GM18505 (cell line): ENCODE measurements around the gene NDEL1.
"Not testable (repeated sequence)": the region's sequence is repeated elsewhere in the genome, so short reads cannot be mapped to it uniquely, and the experiment has no call there.

Source experiments
- ATAC-seq: cut with Tn5 transposase; IDR thresholded peaks from one replicate; pipeline ENCODE4 v1.9.1; 2021; ENCODE audit not compliant: unreplicated experiment
- POLR2A ChIP-seq: IDR thresholded peaks from 4 replicates; pipeline ENCODE4 v1.6.1; 2011; ENCODE audit warnings: borderline replicate concordance; ENCODE audit not compliant: insufficient read depth, insufficient read length; ENCODE audit errors: extremely low read depth

Gene NDEL1, protein sequence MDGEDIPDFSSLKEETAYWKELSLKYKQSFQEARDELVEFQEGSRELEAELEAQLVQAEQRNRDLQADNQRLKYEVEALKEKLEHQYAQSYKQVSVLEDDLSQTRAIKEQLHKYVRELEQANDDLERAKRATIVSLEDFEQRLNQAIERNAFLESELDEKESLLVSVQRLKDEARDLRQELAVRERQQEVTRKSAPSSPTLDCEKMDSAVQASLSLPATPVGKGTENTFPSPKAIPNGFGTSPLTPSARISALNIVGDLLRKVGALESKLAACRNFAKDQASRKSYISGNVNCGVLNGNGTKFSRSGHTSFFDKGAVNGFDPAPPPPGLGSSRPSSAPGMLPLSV

DNA sequence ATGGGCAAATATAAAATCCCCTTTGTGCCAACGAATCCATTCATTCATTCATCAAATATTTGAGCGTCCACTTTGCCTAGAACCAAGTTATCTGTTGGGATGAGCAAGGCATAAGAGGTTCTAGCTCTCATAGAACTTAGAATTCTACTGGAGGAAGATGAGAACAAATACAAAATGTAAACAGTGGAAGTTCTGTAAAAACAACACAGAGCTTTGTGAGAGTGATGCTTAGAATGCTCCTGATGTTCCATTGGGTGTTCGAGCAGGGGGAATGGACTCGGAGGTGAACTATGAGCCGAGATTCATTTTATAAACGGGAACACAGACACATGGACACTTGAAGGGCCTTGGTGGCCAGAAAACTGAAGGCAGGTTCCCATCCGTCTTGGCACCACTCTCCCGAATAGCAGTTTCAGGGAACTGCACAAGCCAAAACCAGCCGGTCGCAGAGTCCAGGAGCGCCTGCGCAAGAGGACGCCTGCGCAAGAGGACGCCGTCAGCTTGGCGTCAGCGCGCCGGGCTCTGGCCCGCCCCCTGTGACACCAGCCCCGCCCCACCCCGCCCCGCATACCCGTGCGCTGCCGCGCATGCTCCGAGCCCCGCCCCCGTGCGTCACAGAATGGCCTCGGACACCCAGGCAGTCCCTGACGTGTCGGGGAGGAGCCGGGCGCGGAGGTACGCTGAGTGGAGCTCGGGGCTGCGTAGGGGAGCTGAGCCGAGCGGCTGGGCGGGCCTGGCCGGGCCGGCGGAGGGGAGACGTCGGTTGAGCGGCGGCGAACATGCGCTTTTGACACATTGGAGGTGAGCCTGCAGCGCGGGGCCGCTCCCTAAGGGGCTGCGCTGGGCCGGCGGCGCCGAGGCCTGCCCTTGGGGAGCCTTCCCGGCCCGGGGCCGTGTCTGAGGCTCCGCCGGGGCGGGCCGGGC lies at the start of gene NDEL1:
NDEL1 (plus strand) TSS at position 640 of the 924 bp plus-strand sequence. CDS start 8,388 bp downstream, outside the sequence.
- ATAC-seq, result peak; percentile 96
- peak; percentile 93 for TF ChIP-seq POLR2A

DNA sequence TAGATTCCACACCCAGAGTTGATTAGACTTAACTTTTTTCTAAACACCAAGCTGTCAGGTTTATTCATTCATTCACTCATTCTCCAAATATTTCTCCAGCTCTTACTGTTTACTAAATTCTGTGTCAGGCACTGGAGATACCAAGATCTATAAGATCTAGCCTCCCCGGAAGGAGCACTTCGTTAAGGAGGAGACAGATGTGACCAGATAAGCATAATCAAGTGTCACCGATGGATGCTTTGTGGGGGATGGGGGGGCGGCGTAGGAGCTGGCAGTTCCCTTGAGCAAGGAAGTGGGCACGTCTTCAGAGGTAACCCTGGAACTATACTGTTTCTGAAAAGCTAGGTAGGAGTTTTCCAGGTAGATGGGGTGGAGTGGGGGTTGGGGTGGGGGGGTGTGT lies 48.8 kb upstream of the NDEL1 start:
- ATAC-seq, result no peak
- no peak for TF ChIP-seq POLR2A

DNA sequence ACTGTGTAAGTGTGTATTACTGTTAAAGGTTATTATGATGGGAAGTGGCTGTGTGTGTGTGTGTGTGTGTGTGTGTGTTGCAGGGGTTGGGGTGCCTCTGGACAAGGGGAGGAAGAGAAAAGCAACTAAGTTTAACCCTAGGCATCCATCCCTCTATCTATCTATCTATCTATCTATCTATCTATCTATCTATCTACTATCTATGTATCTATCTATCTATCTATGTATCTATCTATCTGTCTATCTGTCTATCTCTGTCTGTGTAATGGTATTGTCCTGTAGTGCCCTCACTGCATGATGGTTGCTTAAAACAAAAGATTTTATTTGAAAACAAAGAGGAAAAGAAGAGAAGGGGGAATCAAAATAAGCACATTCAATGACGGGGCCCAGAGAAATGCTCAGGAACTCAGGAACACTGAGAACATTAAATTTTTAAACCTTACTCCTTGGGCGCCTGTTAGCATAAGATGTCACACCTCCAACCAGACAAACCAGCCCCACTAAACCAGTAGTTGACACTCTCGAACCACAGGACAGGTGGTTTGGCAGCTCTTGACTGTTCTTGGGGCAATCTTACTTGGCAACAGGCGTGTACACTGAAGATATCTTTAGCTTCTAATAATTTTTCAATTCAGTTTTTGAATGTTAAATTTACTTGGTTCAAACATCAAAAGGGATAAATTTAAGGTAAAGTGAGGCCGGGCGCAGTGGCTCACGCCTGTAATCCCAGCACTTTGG lies 47.6 kb upstream of the NDEL1 start:
- no peak for ATAC-seq
- no peak for TF ChIP-seq POLR2A

DNA sequence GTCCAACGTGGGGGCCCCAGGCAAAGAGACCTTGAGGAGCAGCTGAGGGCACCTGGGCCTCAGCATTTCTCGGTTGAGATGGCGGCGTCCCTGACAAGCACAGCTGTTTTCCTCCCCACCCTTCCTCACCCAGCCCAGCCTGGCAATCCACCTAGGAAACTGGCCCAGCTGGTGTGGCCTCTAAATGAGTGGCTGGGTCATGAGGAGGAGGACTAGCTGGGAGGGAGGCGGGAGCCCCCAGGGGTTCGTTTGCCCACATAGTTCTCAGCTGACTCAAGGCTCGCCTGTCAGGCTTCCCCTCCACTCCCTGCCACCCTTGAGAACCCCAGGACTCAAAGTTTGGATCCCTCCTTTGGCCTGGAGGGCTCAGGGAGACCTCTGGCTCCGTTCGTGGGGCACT lies 44.0 kb upstream of the NDEL1 start:
- TF ChIP-seq POLR2A, result no peak
- ATAC-seq, result no peak

DNA sequence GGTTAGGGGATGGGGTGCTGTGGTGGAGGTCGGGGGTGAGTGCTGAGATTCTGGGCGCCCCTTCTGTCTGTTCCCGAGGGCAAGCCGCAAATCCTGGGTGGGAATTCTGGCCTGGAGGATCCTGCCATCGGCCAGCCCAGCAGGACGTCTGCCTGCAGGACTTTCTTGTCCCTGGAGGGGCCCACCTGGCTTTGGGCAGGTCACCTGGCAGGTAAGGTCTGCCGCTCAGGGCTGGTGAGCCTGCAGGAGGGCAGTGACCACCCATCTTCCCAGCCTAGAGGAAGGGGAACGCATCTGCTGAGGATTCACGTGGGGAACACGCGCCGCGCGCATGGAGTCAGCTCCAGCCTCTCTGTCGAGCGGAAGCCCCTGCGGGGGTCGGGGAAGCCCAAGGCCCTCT lies 43.4 kb upstream of the NDEL1 start:
- no peak for TF ChIP-seq POLR2A
- ATAC-seq, result no peak

DNA sequence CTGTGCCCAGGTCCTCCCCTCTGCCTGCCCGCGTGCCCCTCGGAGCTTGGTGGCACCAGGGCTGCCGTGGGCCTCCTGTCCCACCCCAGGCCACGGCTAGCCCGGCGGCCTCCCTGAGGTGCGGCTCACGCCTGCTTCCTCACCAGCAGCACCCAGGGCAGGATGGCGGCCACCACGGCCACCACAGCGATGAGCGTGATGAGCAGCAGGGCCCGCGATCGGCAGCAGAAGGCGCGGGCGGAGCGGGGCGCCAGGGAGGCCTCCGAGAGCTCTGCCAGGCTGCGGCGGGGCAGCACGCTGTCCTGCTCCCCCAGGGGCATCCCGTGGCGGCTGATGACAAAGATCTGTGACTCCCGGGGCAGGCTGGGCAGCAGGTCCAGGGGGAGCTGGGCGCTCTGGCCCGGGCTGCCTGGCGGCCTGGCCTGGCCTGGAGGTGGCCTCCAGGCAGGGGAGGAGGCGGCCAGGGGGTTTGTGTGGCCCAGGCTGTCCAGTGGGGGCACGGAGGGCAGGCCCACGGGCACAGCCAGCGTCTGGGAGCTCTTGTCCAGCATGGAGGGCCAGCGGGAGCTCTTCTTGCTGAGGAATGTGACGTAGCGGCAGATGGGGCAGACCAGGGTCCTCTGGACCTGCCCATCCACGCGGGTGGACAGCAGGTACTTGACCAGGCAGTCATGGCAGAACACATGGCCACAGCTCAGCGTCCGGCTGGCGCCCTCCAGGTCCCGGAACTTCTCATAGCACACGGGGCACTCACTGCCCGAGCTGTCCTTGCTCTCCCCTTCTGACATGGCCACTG lies 42.8 kb upstream of the NDEL1 start:
- no peak for TF ChIP-seq POLR2A
- ATAC-seq, result no peak

DNA sequence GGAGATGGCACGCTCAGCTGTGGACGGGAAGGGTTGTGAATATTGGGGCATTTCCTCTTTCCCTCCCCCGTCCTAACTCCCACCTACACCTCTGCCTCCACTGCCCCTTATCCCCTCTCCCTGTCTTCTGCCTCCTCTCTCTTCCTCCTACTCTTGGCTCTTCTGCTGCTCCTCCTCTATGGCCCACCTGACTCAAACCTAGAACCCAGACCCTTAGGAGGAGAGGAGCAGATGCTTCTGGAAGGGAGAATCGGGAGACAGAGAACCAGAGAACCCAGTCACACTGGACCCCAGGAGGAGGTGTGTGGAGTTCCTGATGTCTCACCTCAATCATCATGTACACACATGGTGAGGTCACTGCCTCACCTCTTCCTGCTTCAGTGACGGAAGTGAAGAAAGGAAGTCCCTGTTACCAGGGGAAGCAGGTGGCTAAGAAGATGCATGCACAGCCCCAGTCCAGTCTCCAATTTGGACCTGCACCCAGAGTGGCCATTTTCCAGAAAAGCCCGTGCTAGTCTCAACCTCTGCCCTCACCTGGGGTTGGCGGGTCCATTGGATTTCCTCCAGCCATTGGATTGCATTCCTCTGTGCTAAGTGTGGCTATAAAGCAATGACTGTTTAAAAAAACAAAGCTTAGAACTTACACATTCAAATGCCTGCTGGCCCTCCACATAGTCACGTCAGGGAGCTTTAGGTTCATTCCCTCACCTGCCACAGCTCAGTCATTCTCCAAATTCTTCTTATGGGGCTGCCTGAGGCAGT lies 42.0 kb upstream of the NDEL1 start:
- TF ChIP-seq POLR2A, result no peak
- ATAC-seq, result no peak

DNA sequence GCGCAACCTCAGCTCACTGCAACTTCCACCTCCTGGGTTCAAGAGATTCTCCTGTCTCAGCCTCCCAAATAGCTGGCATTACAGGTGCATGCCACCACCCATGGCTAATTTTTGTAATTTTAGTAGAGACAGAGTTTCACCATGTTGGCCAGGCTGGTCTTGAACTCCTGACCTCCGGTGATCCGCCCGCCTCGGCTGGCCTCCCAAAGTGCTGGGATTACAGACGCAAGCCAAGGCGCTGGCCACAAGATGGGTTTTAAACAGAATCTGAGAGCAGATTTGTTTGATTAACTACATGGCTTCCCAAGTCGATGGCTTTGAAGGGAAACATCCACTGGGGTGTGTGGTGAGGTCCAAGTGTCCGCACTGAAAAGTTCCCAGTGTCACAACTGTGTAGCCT lies 41.2 kb upstream of the NDEL1 start:
- not testable (repeated sequence) for ATAC-seq

DNA sequence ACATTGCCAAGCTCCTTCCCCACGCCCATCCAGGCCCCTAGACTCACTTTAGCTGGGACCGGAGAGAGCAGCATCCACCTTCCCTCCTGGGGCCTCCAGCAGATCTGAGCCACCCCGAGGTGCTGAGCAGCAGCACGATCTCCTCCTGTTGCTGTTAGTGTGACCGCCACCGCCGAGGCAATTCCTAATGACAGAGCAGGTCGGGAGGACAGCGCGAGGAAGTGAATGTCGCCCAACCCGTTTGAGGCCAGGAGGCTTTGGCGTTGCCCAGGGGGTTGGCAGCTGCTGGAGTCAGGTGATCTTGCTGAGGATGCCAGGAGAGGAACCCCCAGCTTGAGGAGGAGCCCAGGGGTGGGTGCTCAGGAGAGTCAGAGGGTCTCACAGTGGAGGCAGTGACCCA lies 38.0 kb upstream of the NDEL1 start, which contains the start of gene RNF222:
RNF222 (minus strand) TSS at position 192 of the 400 bp plus-strand sequence. CDS start 4,366 bp downstream, outside the sequence.
- ATAC-seq, result no peak

DNA sequence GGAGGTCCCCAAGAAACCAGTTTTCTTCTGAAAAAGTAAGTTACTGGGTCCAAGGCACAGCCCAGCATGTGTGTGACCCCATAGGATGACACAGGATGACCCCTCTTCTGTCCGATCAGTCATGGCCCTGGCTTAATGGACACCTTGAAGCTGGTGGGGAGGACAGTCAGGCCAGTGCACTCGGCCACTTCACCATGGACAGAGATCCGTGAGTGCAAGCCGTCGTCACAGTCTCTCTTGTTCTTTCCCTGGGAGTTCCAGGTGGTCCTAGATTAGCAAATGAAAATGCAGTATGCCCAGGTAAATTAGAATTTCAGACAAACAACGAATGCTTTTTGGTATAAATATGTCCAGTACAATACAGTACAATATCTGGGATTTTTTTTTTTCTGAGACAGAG lies 36.7 kb upstream of the NDEL1 start:
- no peak for ATAC-seq
- no peak for TF ChIP-seq POLR2A

More for the DNA sequence above, 38.0 kb upstream of the NDEL1 start, which contains the start of gene RNF222:
- TF ChIP-seq POLR2A, result no peak

DNA sequence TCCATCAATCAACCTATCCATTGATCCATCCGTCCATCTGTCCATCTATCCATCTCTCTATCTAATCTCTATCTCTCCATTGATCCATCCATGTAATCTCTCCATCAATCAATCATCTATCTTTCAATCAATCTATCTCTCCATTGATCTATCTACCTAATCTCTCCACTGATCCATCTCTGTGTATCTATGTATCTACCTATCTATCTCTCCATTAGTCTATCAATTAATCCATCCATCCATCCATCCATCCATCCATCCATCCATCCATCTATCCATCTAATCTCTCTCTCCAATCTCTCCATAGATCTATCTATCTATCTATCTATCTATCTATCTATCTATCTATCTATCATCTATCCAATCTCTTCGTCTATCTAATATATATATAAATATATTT lies 34.6 kb upstream of the NDEL1 start:
- TF ChIP-seq POLR2A, result no peak
- ATAC-seq, result no peak
